WTC11 (cell line): ENCODE results near the gene TMUB1. TPM values are rescaled to one million over a fixed set of nuclear protein-coding genes. Genes with fewer than 3 reads are reported as not detected.

Experiments
- ATAC-seq: fragments of 200-7000 bp; cut with Tn5 transposase; 2 replicates; pipeline ENCODE4 v1.10.0; 2021; ENCODE audit warnings: mild to moderate bottlenecking, moderate library complexity
- CTCF ChIA-PET: fragments of 300-600 bp; sonication (Branson Sonifier 250); formaldehyde crosslinking; loops from one replicate; lab custom pipeline; 2021; ENCODE audit warnings: antibody characterized with exemption; lab: Charles Lee
- POLR2A ChIA-PET: fragments of 350-600 bp; sonication (Branson Sonifier 250); formaldehyde crosslinking; loops from one replicate; lab custom pipeline; 2021; ENCODE audit warnings: antibody characterized with exemption; lab: Charles Lee
- DNase-seq: peaks from one replicate; pipeline ENCODE4 v3.0.0; 2021; ENCODE audit warnings: low spot score
- H3K27ac Mint-ChIP-seq: 2 replicates; pipeline ENCODE4 v1.8.0; 2021; ENCODE audit warnings: mixed read lengths
- H3K27me3 Mint-ChIP-seq: 2 replicates; pipeline ENCODE4 v1.8.0; 2021; ENCODE audit warnings: low read depth, mild to moderate bottlenecking, moderate library complexity, mixed read lengths
- H3K36me3 Mint-ChIP-seq: 2 replicates; pipeline ENCODE4 v1.8.0; 2021; ENCODE audit warnings: mixed read lengths
- H3K4me1 Mint-ChIP-seq: 2 replicates; pipeline ENCODE4 v1.8.0; 2022; ENCODE audit warnings: mixed read lengths
- H3K4me3 Mint-ChIP-seq: 2 replicates; pipeline ENCODE4 v1.8.0; 2021; ENCODE audit warnings: mild to moderate bottlenecking, moderate library complexity, mixed read lengths
- H3K9me3 Mint-ChIP-seq: 2 replicates; pipeline ENCODE4 v1.8.0; 2021; ENCODE audit warnings: mixed read lengths
- ATF3 ChIP-seq: sonication (generic); formaldehyde crosslinking; conservative IDR thresholded peaks from 2 replicates; pipeline ENCODE4 v1.8.1; 2022; ENCODE audit warnings: mild to moderate bottlenecking, missing genetic modification reagents
- CREB1 ChIP-seq: sonication (generic); formaldehyde crosslinking; IDR thresholded peaks from 2 replicates; pipeline ENCODE4 v1.8.0; 2023; ENCODE audit warnings: mild to moderate bottlenecking, missing genetic modification reagents
- E2F4 ChIP-seq: sonication (generic); formaldehyde crosslinking; IDR thresholded peaks from 2 replicates; pipeline ENCODE4 v1.8.1; 2022; ENCODE audit warnings: low read depth, mild to moderate bottlenecking, moderate library complexity, missing genetic modification reagents, borderline replicate concordance
- EMX1 ChIP-seq: fragments of 250-450 bp; sonication (Bioruptor Pico); IDR thresholded peaks from 2 replicates; pipeline ENCODE4 v1.8.0; 2021; ENCODE audit warnings: mild to moderate bottlenecking
- ETV6 ChIP-seq: sonication (generic); formaldehyde crosslinking; IDR thresholded peaks from 2 replicates; pipeline ENCODE4 v1.8.1; 2022; ENCODE audit warnings: mild to moderate bottlenecking, missing genetic modification reagents
- FOXP1 ChIP-seq: sonication (generic); formaldehyde crosslinking; IDR thresholded peaks from 2 replicates; pipeline ENCODE4 v1.8.0; 2022; ENCODE audit warnings: missing genetic modification reagents, mild to moderate bottlenecking, moderate library complexity, borderline replicate concordance
- IRF1 ChIP-seq: sonication (generic); formaldehyde crosslinking; IDR thresholded peaks from 2 replicates; pipeline ENCODE4 v1.8.0; 2023; ENCODE audit warnings: missing genetic modification reagents
- IRF2 ChIP-seq: sonication (generic); formaldehyde crosslinking; IDR thresholded peaks from 2 replicates; pipeline ENCODE4 v1.8.0; 2022; ENCODE audit warnings: low read depth, missing genetic modification reagents, borderline replicate concordance
- JAZF1 ChIP-seq: fragments of 250-450 bp; sonication (Bioruptor Pico); IDR thresholded peaks from 2 replicates; pipeline ENCODE4 v1.9.0; 2021; ENCODE audit warnings: moderate library complexity, mild to moderate bottlenecking, inconsistent platforms
- JUN ChIP-seq: sonication (generic); formaldehyde crosslinking; IDR thresholded peaks from 2 replicates; pipeline ENCODE4 v1.8.0; 2023; ENCODE audit warnings: mild to moderate bottlenecking, missing genetic modification reagents
- OVOL2 ChIP-seq: fragments of 250-450 bp; sonication (Bioruptor Pico); IDR thresholded peaks from 2 replicates; pipeline ENCODE4 v1.9.0; 2021; ENCODE audit warnings: mild to moderate bottlenecking, borderline replicate concordance
- PRRX2 ChIP-seq: fragments of 250-450 bp; sonication (Bioruptor Pico); IDR thresholded peaks from 2 replicates; pipeline ENCODE4 v1.8.0; 2021; ENCODE audit warnings: mild to moderate bottlenecking
- RORB ChIP-seq: fragments of 250-450 bp; sonication (Bioruptor Pico); IDR thresholded peaks from 2 replicates; pipeline ENCODE4 v1.9.0; 2021; ENCODE audit warnings: mild to moderate bottlenecking
- ZNF317 ChIP-seq: sonication (generic); formaldehyde crosslinking; IDR thresholded peaks from 2 replicates; pipeline ENCODE4 v1.8.1; 2023; ENCODE audit warnings: low read depth, mild to moderate bottlenecking, moderate library complexity, missing genetic modification reagents, borderline replicate concordance
- ZNF396 ChIP-seq: fragments of 250-450 bp; sonication (Bioruptor Pico); IDR thresholded peaks from 2 replicates; pipeline ENCODE4 v1.8.0; 2021; ENCODE audit warnings: mild to moderate bottlenecking, moderate library complexity, borderline replicate concordance
- total RNA-seq: library from RNA; stranded (reverse); gene quantifications from 3 replicates; pipeline ENCODE4 v1.2.3, GENCODE V29; 2021
- TF ChIP-seq, protein P1 (sequence below): sonication (generic); formaldehyde crosslinking; IDR thresholded peaks from 2 replicates; pipeline ENCODE4 v1.8.0; 2023; ENCODE audit warnings: mild to moderate bottlenecking, missing genetic modification reagents
- TF ChIP-seq, protein P2 (sequence below): fragments of 250-450 bp; sonication (Bioruptor Pico); IDR thresholded peaks from 2 replicates; pipeline ENCODE4 v1.9.0; 2021; ENCODE audit warnings: mild to moderate bottlenecking, borderline replicate concordance
- TF ChIP-seq, protein P3 (sequence below): sonication (generic); formaldehyde crosslinking; IDR thresholded peaks from 2 replicates; pipeline ENCODE4 v1.8.1; 2022; ENCODE audit warnings: low read depth, missing genetic modification reagents, borderline replicate concordance
- TF ChIP-seq, protein P4 (sequence below): sonication (generic); formaldehyde crosslinking; IDR thresholded peaks from 2 replicates; pipeline ENCODE4 v1.8.1; 2022; ENCODE audit warnings: mild to moderate bottlenecking, missing genetic modification reagents, moderate library complexity, borderline replicate concordance
- TF ChIP-seq, protein P5 (sequence below): sonication (generic); formaldehyde crosslinking; IDR thresholded peaks from 2 replicates; pipeline ENCODE4 v1.8.1; 2023; ENCODE audit warnings: mild to moderate bottlenecking, moderate library complexity, missing genetic modification reagents

TMUB1 gene
- total RNA-seq, 1 experiment from 2014 or later = 72.8 TPM

- TF ChIP-seq FOXP1 (no peak), CREB1 (CRISPR knock-in tag) (no peak), ZNF317 (CRISPR knock-in tag) (no peak), PRRX2 (no peak)
Observed at GRCh38 chr7:151079199-151079910, 3.9 kb downstream of the TMUB1 start (continued).

GRCh38 chr7:151078233-151079040, 4.9 kb downstream of the TMUB1 start:
- peaks cover 20% of the 10 kb centered on the region for H3K36me3 Mint-ChIP-seq
- H3K4me1 Mint-ChIP-seq = peaks cover 37% of the 10 kb centered on the region
- H3K27ac Mint-ChIP-seq = peak overlapping the region; percentile 31
- ATAC-seq = peak; percentile 12
- H3K27me3 Mint-ChIP-seq = no peaks in the 10 kb centered on the region
- POLR2A ChIA-PET = interaction anchor here (1.1 to 2.2 kb wide), 2 partner anchors 9 to 16 kb away, joined by 4 to 13 read pairs; no protein-coding TSS in a partner anchor
- DNase-seq = peak; percentile 62
- H3K4me3 Mint-ChIP-seq = peak overlapping the region; percentile 80
- H3K9me3 Mint-ChIP-seq = no peaks in the 10 kb centered on the region
- CTCF ChIA-PET = interaction anchor here (0.6 to 4.8 kb wide), 10 partner anchors 7 to 50 kb away, joined by 3 to 64 read pairs (median 6); partner anchors contain the start of genes ABCB8 and AGAP3
- TF ChIP-seq, protein P1, sequence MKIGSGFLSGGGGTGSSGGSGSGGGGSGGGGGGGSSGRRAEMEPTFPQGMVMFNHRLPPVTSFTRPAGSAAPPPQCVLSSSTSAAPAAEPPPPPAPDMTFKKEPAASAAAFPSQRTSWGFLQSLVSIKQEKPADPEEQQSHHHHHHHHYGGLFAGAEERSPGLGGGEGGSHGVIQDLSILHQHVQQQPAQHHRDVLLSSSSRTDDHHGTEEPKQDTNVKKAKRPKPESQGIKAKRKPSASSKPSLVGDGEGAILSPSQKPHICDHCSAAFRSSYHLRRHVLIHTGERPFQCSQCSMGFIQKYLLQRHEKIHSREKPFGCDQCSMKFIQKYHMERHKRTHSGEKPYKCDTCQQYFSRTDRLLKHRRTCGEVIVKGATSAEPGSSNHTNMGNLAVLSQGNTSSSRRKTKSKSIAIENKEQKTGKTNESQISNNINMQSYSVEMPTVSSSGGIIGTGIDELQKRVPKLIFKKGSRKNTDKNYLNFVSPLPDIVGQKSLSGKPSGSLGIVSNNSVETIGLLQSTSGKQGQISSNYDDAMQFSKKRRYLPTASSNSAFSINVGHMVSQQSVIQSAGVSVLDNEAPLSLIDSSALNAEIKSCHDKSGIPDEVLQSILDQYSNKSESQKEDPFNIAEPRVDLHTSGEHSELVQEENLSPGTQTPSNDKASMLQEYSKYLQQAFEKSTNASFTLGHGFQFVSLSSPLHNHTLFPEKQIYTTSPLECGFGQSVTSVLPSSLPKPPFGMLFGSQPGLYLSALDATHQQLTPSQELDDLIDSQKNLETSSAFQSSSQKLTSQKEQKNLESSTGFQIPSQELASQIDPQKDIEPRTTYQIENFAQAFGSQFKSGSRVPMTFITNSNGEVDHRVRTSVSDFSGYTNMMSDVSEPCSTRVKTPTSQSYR = no peak
- TF ChIP-seq, protein P2, sequence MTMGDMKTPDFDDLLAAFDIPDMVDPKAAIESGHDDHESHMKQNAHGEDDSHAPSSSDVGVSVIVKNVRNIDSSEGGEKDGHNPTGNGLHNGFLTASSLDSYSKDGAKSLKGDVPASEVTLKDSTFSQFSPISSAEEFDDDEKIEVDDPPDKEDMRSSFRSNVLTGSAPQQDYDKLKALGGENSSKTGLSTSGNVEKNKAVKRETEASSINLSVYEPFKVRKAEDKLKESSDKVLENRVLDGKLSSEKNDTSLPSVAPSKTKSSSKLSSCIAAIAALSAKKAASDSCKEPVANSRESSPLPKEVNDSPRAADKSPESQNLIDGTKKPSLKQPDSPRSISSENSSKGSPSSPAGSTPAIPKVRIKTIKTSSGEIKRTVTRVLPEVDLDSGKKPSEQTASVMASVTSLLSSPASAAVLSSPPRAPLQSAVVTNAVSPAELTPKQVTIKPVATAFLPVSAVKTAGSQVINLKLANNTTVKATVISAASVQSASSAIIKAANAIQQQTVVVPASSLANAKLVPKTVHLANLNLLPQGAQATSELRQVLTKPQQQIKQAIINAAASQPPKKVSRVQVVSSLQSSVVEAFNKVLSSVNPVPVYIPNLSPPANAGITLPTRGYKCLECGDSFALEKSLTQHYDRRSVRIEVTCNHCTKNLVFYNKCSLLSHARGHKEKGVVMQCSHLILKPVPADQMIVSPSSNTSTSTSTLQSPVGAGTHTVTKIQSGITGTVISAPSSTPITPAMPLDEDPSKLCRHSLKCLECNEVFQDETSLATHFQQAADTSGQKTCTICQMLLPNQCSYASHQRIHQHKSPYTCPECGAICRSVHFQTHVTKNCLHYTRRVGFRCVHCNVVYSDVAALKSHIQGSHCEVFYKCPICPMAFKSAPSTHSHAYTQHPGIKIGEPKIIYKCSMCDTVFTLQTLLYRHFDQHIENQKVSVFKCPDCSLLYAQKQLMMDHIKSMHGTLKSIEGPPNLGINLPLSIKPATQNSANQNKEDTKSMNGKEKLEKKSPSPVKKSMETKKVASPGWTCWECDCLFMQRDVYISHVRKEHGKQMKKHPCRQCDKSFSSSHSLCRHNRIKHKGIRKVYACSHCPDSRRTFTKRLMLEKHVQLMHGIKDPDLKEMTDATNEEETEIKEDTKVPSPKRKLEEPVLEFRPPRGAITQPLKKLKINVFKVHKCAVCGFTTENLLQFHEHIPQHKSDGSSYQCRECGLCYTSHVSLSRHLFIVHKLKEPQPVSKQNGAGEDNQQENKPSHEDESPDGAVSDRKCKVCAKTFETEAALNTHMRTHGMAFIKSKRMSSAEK (CRISPR knock-in tag) = no peak
- TF ChIP-seq IRF1 (no peak), JAZF1 (CRISPR knock-in tag) (no peak), ATF3 (no peak), IRF2 (no peak), JUN (CRISPR knock-in tag) (no peak), ETV6 (no peak), ZNF396 (CRISPR knock-in tag) (no peak), OVOL2 (CRISPR knock-in tag) (no peak), E2F4 (no peak), EMX1 (CRISPR knock-in tag) (no peak), RORB (CRISPR knock-in tag) (no peak)
- TF ChIP-seq, protein P3, sequence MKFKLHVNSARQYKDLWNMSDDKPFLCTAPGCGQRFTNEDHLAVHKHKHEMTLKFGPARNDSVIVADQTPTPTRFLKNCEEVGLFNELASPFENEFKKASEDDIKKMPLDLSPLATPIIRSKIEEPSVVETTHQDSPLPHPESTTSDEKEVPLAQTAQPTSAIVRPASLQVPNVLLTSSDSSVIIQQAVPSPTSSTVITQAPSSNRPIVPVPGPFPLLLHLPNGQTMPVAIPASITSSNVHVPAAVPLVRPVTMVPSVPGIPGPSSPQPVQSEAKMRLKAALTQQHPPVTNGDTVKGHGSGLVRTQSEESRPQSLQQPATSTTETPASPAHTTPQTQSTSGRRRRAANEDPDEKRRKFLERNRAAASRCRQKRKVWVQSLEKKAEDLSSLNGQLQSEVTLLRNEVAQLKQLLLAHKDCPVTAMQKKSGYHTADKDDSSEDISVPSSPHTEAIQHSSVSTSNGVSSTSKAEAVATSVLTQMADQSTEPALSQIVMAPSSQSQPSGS = no peak
- TF ChIP-seq, protein P4, sequence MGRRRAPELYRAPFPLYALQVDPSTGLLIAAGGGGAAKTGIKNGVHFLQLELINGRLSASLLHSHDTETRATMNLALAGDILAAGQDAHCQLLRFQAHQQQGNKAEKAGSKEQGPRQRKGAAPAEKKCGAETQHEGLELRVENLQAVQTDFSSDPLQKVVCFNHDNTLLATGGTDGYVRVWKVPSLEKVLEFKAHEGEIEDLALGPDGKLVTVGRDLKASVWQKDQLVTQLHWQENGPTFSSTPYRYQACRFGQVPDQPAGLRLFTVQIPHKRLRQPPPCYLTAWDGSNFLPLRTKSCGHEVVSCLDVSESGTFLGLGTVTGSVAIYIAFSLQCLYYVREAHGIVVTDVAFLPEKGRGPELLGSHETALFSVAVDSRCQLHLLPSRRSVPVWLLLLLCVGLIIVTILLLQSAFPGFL (CRISPR knock-in tag) = no peak
- TF ChIP-seq, protein P5, sequence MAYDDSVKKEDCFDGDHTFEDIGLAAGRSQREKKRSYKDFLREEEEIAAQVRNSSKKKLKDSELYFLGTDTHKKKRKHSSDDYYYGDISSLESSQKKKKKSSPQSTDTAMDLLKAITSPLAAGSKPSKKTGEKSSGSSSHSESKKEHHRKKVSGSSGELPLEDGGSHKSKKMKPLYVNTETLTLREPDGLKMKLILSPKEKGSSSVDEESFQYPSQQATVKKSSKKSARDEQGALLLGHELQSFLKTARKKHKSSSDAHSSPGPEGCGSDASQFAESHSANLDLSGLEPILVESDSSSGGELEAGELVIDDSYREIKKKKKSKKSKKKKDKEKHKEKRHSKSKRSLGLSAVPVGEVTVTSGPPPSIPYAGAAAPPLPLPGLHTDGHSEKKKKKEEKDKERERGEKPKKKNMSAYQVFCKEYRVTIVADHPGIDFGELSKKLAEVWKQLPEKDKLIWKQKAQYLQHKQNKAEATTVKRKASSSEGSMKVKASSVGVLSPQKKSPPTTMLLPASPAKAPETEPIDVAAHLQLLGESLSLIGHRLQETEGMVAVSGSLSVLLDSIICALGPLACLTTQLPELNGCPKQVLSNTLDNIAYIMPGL = no peak
